Activated naive CD4-positive, alpha-beta T cell treated with anti-CD3 and anti-CD28 coated beads, Interleukin-2, amount 10 ng/mL, durations not matched to agents 7 days and 5 days (primary cell): ENCODE data around the gene MBTD1.
"Not testable (repeated sequence)": the region's sequence is repeated elsewhere in the genome, so short reads cannot be mapped to it uniquely, and the experiment has no call there.

Experiments
- CTCF ChIA-PET: fragments of 350-600 bp; sonication (Branson Sonifier 250); formaldehyde crosslinking; loops from one replicate; lab custom pipeline; 2021; ENCODE audit warnings: antibody characterized with exemption; lab: Charles Lee
- DNase-seq: peaks from one replicate; pipeline ENCODE4 v3.0.0-alpha.2; 2020
- H3K27ac Mint-ChIP-seq: one replicate; pipeline ENCODE4 v1.8.0; 2021; ENCODE audit warnings: mild to moderate bottlenecking, moderate library complexity, mixed read lengths
- H3K27me3 Mint-ChIP-seq: one replicate; pipeline ENCODE4 v1.8.0; 2021; ENCODE audit warnings: mild to moderate bottlenecking, mixed read lengths
- H3K36me3 Mint-ChIP-seq: one replicate; pipeline ENCODE4 v1.8.0; 2021; ENCODE audit warnings: mixed read lengths
- H3K4me1 Mint-ChIP-seq: one replicate; pipeline ENCODE4 v1.8.0; 2021; ENCODE audit warnings: mixed read lengths
- H3K4me3 Mint-ChIP-seq: one replicate; pipeline ENCODE4 v1.8.0; 2021; ENCODE audit warnings: mild to moderate bottlenecking, moderate library complexity, mixed read lengths
- H3K9me3 Mint-ChIP-seq: one replicate; pipeline ENCODE4 v1.8.0; 2021; ENCODE audit warnings: mixed read lengths

Gene MBTD1

DNA sequence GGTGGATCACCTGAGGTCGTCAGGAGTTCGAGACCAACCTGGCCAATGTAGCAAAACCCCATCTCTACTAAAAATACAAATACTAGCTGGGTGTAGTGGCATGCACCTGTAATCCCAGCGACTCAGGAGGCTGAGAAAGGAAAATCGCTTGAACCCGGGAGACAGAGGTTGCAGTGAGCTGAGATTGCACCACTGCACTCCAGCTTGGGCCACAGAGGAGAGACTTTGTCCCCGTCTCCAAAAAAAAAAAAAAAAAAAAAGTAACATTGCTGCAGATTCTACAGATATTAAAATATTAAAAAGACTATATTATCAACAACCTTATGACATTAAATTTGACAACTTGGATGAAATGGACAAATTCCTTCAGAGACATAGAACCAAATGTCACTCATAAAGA is 25.7 kb downstream of the MBTD1 start:
- Mint-ChIP-seq H3K36me3 (peaks cover 7% of the 10 kb centered on the region), H3K27ac (no peak overlapping the region), H3K9me3 (no peaks in the 10 kb centered on the region), H3K4me1 (peaks cover 25% of the 10 kb centered on the region), H3K4me3 (no peak overlapping the region), H3K27me3 (no peaks in the 10 kb centered on the region)
- CTCF ChIA-PET, result no interaction called here
- DNase-seq, result no peak

DNA sequence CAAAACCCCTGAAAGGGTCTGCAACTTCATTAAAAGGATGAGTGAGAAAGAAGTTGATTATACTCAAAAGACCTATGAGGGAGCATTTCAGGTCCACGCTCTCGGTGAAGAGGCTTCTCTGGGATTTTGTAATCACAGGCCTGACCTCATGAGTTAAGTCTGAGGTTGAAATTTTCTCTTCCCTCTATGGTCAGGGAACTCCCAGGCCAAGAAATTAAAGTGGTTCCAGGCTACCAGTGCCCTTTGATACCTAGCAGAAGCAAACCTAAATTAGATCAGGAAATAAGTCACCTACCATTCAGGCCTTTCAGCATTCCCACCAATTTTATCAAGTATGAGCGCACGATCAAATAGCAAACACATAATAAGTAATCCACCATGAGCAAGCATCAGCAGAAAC is 27.9 kb downstream of the MBTD1 start:
- Mint-ChIP-seq H3K9me3 (no peaks in the 10 kb centered on the region), H3K27me3 (no peaks in the 10 kb centered on the region), H3K36me3 (peaks cover 4% of the 10 kb centered on the region), H3K4me1 (peaks cover 7% of the 10 kb centered on the region), H3K4me3 (no peak overlapping the region), H3K27ac (no peak overlapping the region)
- no peak for DNase-seq
- CTCF ChIA-PET, result no interaction called here

DNA sequence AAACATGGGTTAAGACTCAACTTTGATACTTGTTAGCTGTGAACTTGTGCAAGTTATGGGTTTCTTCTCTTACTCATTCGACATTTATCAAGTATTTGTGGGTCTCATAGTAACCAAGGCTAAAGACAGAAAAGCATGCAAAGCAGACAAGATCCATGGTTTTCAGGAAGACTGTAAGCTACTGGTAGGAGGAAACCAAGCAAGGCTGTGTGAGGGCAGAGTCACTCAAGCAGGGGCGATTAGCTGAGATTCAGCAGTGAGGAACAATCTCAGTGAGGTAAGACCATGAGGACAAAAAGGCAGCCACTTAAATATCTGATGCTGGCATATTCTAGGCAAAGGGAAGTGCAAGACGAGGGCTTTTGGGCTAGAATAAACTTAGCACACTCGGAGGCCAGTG is 29.5 kb downstream of the MBTD1 start:
- H3K4me3 Mint-ChIP-seq, result no peak overlapping the region
- H3K27me3 Mint-ChIP-seq, result no peaks in the 10 kb centered on the region
- DNase-seq, result no peak
- no peak overlapping the region for H3K27ac Mint-ChIP-seq
- CTCF ChIA-PET, result no interaction called here
- peaks cover 10% of the 10 kb centered on the region for H3K4me1 Mint-ChIP-seq
- no peaks in the 10 kb centered on the region for H3K9me3 Mint-ChIP-seq
- no peaks in the 10 kb centered on the region for H3K36me3 Mint-ChIP-seq

DNA sequence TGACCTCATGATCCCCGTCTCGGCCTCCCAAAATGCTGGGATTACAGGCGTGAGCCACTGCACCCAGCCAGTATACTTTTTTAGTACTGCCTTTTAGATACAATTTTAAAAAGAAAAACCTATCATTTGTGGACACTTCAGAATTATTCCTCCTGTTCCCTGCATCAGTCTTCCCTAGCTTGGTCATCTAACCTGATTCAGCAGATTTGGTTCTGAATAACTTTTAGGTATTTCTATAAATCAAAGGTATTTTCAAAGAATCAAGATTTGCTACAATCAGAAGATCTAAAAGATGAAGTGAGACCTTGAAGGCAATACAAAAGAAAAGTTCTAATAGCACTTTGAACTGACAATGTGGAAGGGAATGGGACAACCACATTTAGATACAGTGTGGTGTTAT is 30.0 kb downstream of the MBTD1 start:
- Mint-ChIP-seq H3K4me3 (no peak overlapping the region), H3K4me1 (peaks cover 13% of the 10 kb centered on the region), H3K27me3 (no peaks in the 10 kb centered on the region), H3K36me3 (peaks cover 2% of the 10 kb centered on the region), H3K9me3 (no peaks in the 10 kb centered on the region), H3K27ac (no peak overlapping the region)
- CTCF ChIA-PET, result interaction anchor here (0.9 kb wide), 1 partner anchor 8 kb away, joined by 3 read pairs; no protein-coding TSS in a partner anchor
- no peak for DNase-seq

DNA sequence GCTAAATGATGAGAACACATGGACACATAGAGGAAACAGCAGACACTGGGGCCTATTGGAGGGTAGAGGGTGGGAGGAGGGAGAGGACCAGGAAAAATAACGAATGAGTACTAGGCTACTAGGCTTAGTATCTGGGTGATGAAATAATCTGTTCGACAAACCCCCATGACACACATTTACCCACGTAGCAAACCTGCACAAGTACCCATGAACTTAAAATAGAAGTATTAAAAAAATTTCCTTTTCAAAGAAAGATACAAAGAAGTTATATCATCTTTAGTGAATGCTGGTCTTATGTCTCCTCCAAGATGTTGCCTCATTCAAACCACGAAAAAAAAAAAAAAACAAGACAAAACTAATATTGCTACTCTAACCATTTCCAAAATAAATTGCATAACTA is 31.7 kb downstream of the MBTD1 start:
- DNase-seq, result no peak
- Mint-ChIP-seq H3K4me3 (no peak overlapping the region), H3K4me1 (peaks cover 24% of the 10 kb centered on the region), H3K36me3 (peaks cover 14% of the 10 kb centered on the region), H3K9me3 (no peaks in the 10 kb centered on the region), H3K27me3 (no peaks in the 10 kb centered on the region), H3K27ac (no peak overlapping the region)
- CTCF ChIA-PET, result no interaction called here

DNA sequence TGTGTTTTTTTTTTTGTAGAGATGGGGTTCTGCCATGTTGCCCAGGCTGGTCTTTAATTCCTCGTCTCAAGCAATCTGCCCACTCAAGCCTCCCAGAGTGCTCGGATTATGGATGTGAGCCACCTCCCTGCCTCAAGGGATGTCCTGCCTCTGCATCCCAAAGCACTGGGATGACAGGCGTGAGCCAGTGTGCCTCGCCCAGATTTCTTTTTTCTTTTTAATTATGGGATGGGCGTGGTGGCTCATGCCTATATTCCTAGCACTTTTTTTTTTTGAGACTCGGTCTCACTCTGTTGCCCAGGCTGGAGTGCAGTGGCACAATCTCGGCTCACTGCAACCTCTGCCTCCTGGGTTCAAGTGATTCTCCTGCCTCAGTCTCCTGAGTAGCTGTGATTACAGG is 34.3 kb downstream of the MBTD1 start:
- DNase-seq, CTCF ChIA-PET, H3K9me3 Mint-ChIP-seq, H3K27me3 Mint-ChIP-seq, H3K27ac Mint-ChIP-seq, H3K4me3 Mint-ChIP-seq: not testable (repeated sequence)
- peaks cover 27% of the 10 kb centered on the region for H3K36me3 Mint-ChIP-seq
- H3K4me1 Mint-ChIP-seq, result peaks cover 22% of the 10 kb centered on the region

DNA sequence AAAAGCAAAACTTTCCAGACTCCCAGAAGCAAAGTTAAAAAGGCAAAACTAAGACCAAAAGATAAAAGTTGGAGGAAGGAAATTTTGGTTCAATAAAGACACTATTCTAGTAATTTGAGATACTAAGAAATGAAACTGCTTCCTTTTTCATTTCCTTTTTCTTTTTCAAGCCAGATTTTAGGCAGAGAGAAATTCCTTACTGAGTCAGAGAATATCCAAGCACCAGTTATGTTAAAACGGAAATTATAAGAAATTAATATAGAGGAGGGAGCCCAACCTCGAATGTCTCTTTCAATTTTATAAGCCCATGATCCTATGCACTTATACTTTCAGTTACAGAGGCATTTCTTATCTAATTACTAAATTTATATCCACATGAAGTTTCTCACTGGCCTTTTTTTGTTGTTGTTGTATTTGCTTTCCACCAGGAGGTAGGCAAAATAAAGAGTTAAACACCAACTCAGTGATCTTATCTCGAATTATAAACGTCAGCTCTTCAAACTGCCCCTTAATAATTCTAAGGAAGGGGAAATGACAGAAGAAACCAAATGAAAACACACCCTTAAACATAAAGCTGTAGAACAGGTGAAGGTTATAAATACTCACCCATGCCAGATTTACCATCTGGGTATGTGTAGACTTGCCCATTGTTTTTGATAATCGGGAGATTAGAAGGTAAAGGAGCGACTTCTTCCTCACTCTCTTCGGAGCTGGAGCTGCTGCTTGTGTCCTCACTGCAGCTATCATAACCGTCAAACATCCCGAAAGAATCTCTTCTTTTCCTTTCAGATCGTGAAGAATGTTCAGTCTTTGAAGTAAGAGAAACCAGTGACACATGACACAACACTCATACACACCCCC is 35.2 kb downstream of the MBTD1 start:
- DNase-seq, result no peak
- CTCF ChIA-PET, result no interaction called here
- Mint-ChIP-seq H3K9me3 (no peaks in the 10 kb centered on the region), H3K4me3 (no peak overlapping the region), H3K27ac (peak overlapping the region; percentile 34), H3K27me3 (no peaks in the 10 kb centered on the region), H3K36me3 (peaks cover 33% of the 10 kb centered on the region), H3K4me1 (peaks cover 22% of the 10 kb centered on the region)

DNA sequence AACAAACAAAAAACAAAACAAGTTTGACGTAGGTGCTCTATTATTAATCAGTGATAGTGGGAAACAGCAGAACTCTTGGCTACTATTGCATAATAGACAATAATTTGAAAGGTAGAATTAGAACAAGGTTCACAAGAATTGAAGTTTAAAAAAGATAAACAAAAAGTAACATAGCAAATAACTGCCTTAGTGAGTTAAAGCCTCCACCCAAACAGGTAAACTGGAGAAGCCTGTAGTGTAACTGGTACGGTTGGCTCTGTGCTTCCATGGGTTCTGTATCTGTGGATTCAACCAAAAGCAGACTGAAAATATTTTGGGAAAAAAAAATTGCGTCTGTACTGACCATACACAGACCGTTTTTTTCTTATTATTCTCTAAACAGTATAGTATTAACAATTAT is 38.5 kb downstream of the MBTD1 start:
- DNase-seq, result no peak
- CTCF ChIA-PET, result no interaction called here
- peaks cover 45% of the 10 kb centered on the region for H3K36me3 Mint-ChIP-seq
- H3K27ac Mint-ChIP-seq, result no peak overlapping the region
- H3K9me3 Mint-ChIP-seq, result no peaks in the 10 kb centered on the region
- peaks cover 19% of the 10 kb centered on the region for H3K4me1 Mint-ChIP-seq
- no peaks in the 10 kb centered on the region for H3K27me3 Mint-ChIP-seq
- no peak overlapping the region for H3K4me3 Mint-ChIP-seq

DNA sequence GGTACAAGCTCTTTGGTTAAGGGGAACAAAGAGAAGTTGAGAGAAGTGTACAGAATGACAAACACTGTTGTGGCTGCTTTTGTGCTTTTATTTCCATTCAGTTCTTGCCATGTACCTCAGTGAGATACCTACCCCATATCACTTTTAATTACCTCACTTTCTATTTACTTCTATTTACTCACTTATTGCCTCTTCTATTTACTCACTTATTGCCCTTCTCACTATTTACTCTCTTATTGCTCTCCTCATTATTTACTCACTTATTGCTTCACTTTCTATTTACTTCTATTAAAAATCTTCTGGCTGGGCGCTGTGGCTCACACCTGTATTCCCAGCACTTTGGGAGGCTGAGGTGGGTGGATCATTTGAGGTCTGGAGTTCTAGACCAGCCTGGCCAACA is 41.9 kb downstream of the MBTD1 start:
- Mint-ChIP-seq H3K27me3 (no peaks in the 10 kb centered on the region), H3K9me3 (no peaks in the 10 kb centered on the region), H3K36me3 (peaks cover 35% of the 10 kb centered on the region), H3K27ac (no peak overlapping the region), H3K4me3 (no peak overlapping the region), H3K4me1 (no peaks in the 10 kb centered on the region)
- DNase-seq, result no peak
- CTCF ChIA-PET, result no interaction called here

DNA sequence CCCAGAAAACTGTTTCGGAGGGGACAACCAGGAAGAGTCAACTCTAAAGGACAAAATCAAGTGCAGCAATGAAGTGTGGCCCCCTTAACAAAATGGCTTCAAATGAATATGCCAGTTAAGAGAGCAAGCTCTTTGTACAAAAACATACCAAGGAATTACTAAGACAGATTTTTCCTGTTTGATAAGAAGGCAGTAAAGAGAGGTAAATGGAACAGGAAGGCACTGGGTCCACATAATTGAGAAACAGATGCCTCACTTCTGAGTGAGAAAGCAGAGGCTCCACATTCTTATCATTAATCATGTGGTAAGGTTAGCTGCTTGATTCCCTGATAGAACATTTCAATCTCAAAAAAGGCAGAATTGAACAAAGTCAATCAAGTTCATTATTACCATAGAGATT is 44.9 kb downstream of the MBTD1 start:
- Mint-ChIP-seq H3K27me3 (no peaks in the 10 kb centered on the region), H3K27ac (no peak overlapping the region), H3K4me1 (no peaks in the 10 kb centered on the region), H3K36me3 (peaks cover 31% of the 10 kb centered on the region), H3K9me3 (no peaks in the 10 kb centered on the region), H3K4me3 (no peak overlapping the region)
- CTCF ChIA-PET, result no interaction called here
- DNase-seq, result no peak

DNA sequence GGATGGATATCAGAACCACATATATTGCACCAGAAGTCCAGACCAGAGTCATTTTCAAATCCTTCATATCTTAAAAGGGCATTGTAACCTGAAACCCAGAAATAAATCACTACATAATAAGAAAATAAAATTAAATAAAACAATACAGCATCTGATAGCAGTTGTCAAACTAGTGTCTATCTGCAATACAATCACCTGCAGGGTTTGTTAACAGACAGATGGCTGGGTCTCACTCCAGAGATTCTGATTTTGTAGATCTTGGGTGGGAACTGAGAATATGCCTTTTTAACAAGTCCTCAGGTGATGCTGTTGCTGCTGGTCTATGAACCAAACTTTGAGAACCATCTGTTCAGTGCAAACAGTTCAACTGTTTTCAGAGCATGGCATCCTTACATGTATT is 56.0 kb downstream of the MBTD1 start:
- no peak for DNase-seq
- CTCF ChIA-PET, result no interaction called here
- Mint-ChIP-seq H3K9me3 (no peaks in the 10 kb centered on the region), H3K27ac (no peak overlapping the region), H3K4me3 (no peak overlapping the region), H3K27me3 (no peaks in the 10 kb centered on the region), H3K4me1 (peaks cover 22% of the 10 kb centered on the region), H3K36me3 (peaks cover 32% of the 10 kb centered on the region)

DNA sequence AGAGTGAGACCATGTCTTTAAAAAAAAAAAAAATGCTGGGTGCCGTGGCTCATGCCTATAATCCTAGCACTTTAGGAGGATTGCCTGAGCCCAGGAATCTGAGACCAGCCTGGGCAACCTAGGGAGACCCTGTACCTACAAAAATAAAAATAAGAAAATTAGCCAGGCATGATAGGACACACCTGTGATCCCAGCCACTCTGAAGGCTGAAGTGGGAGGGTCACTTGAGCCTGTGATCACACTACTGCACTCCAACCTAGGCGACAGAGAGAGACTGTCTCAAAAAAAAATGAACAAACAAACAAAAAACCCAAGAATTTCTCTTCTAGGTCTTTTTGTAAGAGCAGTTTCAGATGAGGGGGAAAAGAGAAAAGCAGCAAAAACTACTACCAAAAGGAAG is 59.0 kb downstream of the MBTD1 start:
- peaks cover 40% of the 10 kb centered on the region for H3K36me3 Mint-ChIP-seq
- no peaks in the 10 kb centered on the region for H3K9me3 Mint-ChIP-seq
- CTCF ChIA-PET, result no interaction called here
- peak overlapping the region; percentile 88 for H3K27ac Mint-ChIP-seq
- H3K27me3 Mint-ChIP-seq, result no peaks in the 10 kb centered on the region
- no peak for DNase-seq
- no peak overlapping the region for H3K4me3 Mint-ChIP-seq
- H3K4me1 Mint-ChIP-seq, result peaks cover 22% of the 10 kb centered on the region

DNA sequence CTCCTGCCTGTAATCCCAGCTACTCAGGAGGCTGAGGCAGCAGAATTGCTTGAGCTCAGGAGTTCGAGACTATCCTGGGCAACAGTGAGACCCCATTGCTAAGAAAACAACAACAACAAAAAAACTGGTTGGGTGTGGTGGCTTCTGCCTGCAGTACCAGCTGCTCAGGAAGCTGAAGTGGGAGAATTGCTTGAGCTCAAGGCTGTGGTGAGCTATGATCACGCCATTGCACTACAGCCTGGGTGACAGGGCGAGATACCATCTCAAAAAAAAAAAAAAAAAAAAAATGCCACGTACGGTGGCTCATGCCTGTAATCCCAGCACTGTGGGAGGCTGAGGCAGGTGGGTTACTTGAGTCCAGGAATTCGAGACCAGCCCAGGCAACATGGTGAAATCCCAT is 59.6 kb downstream of the MBTD1 start:
- Mint-ChIP-seq H3K4me3 (no peak overlapping the region), H3K27ac (peak overlapping the region; percentile 88)
- peak; percentile 59 for DNase-seq

DNA sequence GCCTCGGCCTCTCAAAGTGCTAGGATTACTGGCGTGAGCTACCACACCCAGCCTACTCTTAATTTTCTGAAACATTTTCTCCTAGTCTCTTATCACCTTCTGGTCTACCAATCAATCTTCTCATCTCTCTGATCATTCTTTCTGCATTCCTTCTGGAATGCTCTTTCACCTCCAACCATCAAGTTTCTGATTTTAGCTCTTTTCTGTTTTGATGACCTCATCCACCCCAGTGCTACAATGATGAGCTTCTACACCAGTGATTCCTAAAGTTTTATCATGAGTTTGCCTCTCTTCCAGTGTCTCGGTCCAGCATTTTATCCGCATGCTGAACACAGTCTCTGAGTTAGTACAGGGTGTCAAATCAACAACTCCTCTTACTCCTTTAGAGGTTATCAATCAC is 62.1 kb downstream of the MBTD1 start:
- Mint-ChIP-seq H3K36me3 (peaks cover 39% of the 10 kb centered on the region), H3K27ac (no peak overlapping the region), H3K4me3 (no peak overlapping the region), H3K27me3 (no peaks in the 10 kb centered on the region), H3K9me3 (no peaks in the 10 kb centered on the region), H3K4me1 (peaks cover 22% of the 10 kb centered on the region)
- DNase-seq, result no peak
- CTCF ChIA-PET, result no interaction called here

More for the DNA sequence above, 59.6 kb downstream of the MBTD1 start:
- peaks cover 22% of the 10 kb centered on the region for H3K4me1 Mint-ChIP-seq
- CTCF ChIA-PET, result no interaction called here
- no peaks in the 10 kb centered on the region for H3K9me3 Mint-ChIP-seq
- H3K36me3 Mint-ChIP-seq, result peaks cover 36% of the 10 kb centered on the region
- H3K27me3 Mint-ChIP-seq, result no peaks in the 10 kb centered on the region

DNA sequence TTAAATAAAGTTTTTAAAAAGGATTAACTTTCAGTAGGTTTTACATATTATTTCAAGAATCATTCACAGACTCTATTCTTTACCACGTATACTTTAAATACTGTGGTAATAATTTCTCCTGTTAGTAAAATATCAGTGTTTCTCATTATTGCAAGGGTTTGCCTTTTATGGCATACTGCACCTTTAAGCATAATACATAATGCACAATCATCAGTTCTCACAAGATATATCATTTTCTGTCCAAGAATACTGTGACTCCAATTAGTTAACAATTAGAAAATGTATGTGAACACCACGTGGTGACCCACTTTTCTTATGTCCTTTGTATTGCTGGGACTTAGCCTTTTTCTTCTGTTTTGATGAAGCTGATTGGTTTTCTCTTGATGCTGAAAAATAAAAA is 68.0 kb downstream of the MBTD1 start:
- Mint-ChIP-seq H3K9me3 (no peaks in the 10 kb centered on the region), H3K4me3 (no peak overlapping the region), H3K27me3 (no peaks in the 10 kb centered on the region), H3K4me1 (peaks cover 3% of the 10 kb centered on the region), H3K27ac (no peak overlapping the region), H3K36me3 (peaks cover 34% of the 10 kb centered on the region)
- CTCF ChIA-PET, result no interaction called here
- DNase-seq, result no peak
